8988T (cell line): ENCODE data around the gene CPLANE1.
"Not testable (repeated sequence)": the region's sequence is repeated elsewhere in the genome, so short reads cannot be mapped to it uniquely, and the experiment has no call there.

Source experiments
- DNase-seq: peaks from one replicate; pipeline ENCODE4 v3.0.0; 2011

The CPLANE1 gene

DNA sequence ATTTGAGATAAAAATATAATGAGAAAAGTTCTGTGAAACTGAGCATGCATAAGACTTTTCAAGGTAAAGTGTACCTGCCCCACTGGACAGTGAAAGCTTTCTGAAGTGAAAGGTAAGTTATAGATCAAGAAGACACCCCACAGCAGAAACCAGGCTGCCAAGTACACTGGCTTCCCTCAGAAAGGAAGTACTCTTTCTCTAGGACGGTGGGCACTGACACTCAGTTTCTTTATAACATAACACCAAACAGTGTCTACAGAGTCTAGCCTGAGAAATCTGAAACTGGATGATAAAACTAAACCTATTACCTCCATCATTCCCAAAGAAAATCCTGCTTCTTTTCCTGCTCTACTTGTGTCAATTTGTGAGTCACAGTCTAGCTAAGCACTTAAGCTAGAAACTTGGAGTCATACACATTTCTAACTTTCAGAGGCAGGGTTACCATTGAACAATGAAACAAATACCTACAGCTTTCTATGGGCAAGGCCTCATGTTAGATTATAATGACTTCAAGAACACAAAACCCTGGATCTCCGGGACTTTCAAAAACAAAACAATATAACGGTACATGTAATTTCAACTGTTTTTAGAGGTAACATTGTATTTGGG lies 136.7 kb downstream of the CPLANE1 start:
- DNase-seq: no peak

DNA sequence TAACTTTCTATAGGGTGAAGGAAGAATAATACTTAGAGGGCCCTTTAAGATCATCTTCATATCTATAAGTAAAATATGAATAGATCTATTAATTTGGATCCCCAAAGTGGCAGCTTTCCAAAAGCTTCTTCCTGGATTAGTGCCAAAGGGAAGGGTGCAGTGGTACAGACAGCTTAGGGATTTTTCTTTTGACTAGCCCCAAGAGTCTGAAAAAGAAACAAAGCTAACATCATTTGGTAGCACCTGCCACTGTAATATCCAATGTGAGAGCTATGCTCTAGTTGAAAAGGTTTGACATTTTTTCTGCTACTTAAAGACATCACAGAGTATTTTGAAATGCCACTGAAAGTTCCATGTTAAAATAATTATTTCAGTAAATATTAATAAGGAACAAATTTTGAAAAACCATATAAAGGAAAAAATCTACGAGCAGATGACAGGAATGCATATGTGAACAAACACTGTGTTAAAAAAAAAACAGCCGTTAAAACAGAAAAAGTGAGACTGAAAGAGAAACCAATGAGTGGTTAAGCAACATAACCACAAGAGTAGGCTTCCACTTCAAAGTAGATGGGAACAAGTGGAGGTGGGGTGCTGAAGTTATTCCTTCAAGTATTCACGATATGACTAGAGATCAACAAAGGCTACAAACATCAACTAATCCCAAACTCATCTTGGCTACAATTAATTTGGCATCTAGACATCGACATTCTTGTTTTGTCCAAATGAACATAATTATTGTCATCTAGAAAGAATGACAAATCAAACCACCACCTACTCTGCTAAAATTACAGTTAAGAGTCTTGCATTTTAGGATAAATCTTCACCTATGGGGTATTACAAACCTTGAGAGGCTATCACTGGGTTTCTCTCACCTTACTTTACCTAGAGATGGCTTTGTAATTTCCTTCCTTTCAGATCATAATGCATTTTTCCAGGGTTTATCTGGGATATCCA lies 137.5 kb downstream of the CPLANE1 start:
- DNase-seq: no peak

DNA sequence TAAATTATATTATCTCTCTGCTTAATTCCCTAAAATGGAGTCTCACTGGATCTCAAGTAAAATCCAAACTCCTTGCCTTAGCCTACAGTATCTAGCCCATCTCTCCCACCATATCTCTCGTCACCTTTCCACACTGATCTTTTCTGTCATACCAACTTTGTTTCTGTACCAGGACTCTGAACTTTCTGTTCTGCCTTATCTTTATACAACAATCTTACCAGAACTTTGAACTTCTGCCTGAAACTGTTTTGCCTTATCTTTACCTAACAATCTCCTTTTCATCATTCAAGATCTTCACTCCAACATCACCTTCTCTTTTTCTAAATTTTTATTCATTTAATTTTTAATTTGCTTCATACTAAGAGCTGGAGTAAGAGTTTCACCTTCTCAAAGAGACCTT lies 139.0 kb downstream of the CPLANE1 start:
- DNase-seq: no peak

DNA sequence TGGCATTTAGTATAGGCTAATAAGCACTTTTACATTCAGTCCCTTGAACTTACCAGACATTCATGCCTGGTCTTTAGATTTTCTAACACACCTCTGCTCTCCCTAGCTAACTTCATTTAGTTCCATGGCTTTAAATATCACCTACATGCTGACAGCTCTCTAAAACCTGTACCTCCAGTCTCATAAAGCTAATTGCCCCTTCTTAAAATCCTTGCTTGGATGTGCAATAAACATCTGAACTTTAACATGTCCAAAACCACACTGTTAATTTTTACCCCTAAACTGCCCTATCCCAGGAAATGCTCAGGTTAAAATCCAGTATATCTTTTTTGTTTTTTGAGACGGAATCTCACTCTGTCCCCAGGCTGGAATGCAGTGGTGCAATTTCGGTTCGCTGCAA lies 139.8 kb downstream of the CPLANE1 start:
- no peak for DNase-seq

DNA sequence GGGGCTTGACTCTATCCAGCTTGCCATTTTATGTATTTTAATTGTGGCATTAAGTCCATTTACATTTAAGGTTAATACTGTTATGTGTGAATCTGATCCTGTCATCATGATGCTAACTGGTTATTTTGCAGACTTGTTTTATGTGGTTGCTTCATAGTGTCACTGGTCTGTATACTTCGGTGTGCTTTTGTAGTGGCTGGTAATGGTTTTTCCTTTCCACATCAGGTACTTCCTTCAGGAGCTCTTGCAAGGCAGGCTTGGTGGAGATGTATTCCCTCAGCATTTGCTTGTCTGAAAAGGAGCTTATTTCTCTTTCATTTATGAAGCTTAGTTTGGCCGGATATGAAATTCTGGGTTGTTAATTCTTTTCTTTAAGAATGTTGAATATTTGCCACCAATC lies 145.9 kb downstream of the CPLANE1 start:
- DNase-seq: no peak

DNA sequence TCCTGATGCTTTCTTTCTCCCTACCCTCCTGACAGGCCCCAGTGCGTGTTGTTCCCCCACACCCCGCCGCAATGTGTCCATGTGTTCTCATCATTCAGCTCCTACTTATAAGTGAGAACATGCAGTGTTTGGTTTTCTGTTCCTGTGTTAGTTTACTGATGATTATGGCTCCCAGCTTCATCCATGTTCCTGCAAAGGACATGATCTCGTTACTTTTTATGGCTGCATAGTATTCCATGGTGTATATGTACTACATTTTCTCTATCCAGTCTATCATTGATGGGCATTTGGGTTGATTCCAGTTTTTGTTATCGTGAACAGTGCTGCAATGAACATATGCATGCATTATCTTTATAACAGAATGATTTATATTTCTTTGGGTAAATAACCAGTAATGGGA lies 149.9 kb downstream of the CPLANE1 start:
- DNase-seq: not testable (repeated sequence)

DNA sequence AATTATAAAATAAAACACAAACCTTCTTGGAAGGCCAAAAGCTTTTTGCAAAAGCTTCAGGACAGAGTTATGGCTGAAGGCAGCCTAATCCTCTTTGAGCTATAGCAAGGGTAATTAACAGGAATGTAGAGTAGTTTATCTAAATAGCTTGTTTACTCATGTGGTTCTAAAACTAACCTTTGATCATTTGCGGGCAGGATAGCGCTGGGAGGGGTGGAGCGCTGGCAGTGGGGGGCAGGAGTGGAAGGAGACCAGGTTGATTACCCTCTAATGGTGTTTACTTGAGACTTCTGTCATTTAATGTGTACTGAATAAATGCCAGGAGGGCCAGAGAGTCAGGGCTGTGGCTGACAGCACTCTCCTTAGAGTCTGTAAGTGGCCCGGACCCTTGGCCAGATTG lies 155.4 kb downstream of the CPLANE1 start:
- not testable (repeated sequence) for DNase-seq

DNA sequence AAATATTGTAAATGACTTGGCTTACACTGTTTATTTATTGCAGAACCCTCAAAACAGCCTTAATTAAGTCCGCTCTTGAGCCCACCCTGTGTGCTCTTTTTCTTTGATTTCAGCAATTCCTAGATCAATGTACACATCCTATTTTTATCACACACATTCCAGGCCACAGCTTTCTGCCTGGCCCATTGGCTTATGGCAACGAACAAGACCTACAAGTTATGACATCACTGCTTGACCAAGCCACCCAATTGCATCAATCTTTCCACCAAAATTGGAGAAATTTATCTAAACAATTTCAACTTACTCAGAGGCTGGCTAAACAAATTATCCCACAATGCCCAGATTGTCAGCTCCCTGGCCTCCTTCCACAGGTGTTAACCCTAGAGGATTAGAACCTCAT lies 158.4 kb downstream of the CPLANE1 start:
- DNase-seq: no peak

DNA sequence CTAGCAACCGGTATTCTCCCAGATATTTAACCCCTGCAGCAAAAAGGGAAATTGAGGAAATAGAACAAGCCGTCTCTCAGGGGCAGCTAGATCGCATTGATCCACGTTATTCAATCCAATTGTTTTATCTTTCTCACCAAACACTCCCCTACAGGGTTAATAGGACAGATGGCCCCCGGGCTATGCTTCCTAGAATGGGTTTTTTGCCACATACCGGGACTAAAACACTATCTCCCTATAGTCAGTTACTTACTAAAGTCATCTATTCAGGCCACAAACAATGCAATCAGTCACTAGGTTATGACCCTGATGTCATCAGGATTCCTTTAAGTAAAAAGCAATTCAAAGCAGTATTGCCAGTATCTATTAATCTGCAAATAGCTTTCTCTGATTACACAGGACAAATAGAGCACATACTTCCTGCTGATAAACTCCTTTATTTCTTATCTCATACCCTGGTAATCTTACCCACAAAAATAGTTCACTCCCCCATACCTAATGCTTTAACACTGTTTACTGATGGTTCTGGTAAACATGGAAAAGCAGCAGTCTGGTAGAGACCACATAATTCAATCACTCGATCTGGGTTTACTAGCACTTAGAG lies 159.0 kb downstream of the CPLANE1 start:
- DNase-seq: no peak

DNA sequence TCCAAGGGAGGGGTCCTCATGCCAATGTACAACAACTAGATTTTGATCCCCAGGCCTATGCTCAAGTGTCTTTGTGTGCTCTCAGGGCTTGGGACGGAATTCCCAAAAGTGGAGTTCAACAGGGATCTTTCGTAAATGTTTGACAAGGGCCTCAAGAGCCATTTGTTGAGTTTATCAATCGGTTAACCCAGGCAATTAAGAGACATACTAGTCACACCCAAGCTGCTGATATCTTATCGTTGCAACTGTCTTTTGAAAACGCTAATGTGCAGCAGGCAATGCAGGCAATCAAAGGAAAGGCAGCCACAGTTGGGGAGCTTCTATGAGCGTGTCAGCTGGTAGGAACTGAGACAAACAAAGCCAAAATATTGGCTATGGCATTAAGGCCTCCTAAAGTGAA lies 161.2 kb downstream of the CPLANE1 start:
- no peak for DNase-seq

DNA sequence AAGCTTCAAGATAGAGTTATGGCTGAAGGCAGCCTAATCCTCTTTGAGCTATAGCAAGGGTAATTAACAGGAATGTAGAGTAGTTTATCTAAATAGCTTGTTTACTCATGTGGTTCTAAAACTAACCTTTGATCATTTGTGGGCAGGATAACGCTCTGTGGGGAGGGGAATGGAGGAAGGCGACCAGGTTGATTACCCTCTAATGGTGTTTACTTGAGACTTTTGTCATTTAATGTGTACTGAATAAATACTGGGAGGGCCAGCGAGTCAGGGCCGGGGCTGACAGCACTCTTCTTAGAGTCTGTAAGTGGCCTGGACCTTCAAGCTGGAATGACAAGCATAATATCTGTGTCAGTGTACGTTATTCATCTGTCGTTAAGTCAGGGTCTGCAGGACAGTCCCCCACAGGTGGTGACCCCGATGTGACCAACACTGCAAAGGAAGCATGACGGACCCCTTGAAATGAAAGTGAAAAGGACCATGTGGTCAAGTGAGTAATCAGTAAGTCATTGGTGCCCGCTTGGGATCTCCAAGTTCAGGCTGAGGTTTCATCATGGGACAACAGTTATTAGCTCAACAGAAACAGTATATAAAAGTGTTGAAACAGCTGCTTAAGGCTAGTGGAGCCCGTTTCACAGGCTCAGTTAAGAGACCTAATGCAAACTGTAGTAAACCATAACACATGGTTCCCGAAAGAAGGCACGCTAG lies 162.6 kb downstream of the CPLANE1 start:
- DNase-seq: no peak

DNA sequence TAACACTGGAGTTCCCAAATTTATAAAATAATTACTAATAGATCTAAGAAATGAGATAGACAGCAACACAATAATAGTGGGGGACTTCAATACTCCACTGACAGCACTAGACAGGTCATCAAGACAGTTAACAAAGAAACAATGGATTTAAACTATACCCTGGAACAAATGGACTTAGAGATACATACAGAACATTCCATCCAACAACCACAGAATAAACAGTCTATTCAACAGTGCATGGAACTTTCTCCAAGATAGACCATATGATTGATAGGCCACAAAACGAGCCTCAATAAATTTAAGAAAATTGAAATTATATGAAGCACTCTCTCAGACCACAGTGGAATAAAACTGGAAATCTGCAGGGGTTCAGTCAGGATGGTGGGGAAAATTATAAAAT lies 163.2 kb downstream of the CPLANE1 start:
- DNase-seq: not testable (repeated sequence)

DNA sequence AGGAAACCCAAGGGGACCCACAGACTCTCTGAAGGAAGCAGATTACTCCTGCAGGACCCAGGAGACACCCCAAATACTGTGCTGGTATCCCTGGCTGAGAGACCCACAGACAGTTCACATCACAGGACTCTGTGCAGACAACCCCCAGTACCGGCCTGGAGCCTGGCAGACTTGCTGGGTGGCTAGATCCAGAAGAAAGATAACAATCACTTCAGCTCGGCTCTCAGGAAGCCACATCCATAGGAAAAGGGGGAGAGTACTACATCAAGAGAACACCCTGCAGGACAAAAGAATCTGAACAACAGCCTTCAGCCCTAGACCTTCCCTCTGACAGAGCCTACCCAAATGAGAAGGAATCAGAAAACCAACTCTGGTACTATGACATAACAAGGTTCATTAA lies 166.2 kb downstream of the CPLANE1 start:
- DNase-seq: not testable (repeated sequence)

DNA sequence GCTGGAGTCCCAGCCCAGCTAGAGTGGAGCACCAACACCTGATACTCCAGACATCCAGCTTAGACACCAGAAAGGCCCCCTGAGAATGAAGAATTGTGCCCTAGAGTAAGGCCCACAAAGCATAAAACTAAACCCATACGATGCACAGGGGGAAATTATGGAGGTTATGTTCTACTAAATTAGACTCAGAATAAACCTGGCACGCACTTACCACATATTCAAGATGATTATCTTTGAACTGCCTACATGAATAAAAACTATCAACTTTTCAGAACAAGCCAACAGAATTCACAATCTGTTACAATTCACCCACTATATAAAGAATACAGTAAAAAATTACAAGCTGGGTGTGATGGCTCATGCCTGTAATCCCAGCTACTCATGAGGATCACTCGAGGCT lies 168.5 kb downstream of the CPLANE1 start:
- DNase-seq: no peak

DNA sequence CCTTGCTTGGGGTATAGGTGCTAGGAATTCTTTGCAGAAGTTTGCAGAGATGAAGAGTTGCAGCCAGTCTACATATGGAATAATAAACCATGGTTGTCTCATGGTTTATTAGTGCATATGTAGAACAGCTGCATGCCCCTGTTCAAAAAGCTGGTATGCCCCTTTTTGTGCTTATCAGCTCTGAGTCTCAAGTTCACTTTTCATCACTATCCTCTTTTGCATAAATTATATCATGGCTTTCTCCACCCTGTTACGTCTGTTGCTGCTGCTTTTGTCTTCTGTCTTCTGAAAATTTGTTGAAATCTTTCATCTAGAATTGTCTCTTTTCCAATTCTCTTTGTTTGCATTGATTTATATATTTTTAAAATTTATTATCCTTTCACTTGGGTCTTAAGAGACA lies 172.0 kb downstream of the CPLANE1 start:
- DNase-seq: no peak

DNA sequence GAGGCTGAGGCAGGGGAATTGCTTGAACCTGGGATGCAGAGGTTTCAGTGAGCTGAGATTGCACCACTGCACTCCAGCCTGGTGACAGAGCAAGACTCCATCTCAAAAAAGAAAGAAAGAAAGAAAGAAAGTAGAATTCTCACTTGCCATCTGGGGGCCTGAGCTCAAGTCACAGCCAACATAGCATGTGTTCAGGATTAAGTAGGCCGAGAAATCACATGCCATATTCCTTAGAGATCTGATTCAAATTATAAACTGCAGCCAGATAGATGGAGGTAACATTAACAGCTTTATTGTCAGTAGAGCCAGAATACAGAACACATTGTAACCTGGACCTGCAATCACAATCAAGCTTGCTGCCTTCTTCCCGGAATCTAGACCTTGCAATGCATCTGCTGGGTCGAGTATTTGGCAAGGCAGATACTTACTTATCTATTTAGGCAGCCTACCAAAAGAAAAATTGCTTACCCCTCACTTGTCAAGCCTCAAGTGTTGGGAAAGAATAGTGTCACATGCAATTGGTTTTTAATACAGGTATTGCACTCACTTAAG lies 173.7 kb downstream of the CPLANE1 start:
- no peak for DNase-seq

DNA sequence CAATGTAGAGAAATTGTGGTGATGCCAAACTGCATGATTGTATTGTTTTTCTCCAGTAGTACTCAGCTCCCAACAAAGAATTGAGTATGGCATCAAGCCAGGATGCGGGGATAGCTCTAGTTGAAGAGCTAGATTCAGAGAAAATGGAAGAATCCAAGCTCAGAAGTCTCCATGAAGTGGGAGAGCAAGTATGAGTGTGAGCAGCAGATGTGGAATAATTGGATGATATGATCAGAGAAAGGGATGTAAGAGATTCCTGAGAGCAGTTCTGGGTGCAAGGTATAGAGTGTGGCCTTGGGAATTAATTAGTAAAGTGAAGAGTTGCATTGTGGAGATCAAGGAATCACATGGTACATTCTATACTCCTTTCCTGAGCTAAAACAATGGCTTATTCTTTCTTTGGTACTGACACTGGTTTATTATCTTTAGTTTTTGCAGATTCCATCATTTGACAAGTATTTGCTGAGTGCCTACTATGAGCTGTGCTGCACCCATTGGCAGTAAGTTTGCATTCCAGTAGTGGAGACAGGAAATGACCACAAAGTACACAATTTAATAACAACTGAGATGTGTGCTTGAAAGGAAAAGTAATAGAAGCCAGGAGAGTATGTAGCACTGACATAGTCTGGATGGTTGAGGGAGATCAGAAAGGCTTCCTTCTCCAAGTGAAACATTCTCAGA lies 177.1 kb downstream of the CPLANE1 start:
- no peak for DNase-seq

DNA sequence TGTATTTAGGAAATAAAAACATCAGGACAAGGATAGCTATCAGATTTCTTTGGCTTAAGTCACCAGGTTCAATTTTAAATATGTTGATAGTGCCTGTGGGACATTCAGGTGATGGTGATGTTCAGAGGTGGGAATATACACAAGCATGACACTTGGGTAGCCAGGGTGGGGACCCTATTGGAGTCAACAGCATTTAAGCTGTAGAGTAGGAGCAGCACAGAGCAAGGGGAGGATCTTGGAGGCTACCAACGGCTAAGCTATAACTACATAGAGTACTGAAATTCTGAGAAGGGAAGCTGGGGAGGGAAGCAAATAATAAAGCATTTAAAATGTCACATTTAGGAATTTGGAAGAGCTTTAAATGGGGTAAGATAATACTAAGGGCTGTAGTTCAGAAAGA lies 177.7 kb downstream of the CPLANE1 start:
- no peak for DNase-seq

DNA sequence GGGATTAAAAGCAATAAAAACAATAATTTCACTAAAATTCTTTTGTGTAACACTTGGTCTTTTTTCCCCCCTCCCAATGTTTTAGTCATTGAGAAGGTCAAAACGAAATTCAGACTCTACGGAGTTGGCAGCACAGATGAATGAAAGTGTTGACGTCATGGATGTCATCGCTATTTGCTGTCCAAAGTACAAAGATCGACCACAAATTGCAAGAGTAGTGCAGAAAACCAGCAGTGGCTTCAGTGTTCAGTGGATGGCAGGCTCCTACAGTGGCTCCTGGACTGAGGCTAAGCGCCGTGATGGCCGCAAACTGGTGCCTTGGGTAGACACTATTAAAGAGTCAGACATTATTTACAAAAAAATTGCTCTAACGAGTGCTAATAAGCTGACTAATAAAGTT lies 184.7 kb downstream of the CPLANE1 start:
- DNase-seq: no peak

DNA sequence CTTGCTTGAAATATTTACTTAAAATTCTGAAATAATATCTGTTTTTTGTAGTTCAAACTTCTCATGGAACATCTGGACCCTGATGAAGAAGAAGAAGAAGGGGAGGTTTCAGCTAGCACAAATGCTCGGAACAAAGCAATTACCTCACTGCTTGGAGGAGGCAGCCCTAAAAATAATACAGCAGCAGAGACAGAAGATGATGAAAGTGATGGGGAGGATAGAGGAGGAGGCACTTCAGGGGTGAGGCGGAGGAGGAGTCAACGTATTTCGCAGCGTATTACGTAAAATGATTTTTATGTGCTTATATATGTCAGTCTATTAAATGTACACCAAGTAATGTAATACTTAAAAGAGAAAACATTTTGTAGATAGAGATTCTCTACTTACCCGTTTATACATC lies 185.4 kb downstream of the CPLANE1 start:
- DNase-seq: no peak

DNA sequence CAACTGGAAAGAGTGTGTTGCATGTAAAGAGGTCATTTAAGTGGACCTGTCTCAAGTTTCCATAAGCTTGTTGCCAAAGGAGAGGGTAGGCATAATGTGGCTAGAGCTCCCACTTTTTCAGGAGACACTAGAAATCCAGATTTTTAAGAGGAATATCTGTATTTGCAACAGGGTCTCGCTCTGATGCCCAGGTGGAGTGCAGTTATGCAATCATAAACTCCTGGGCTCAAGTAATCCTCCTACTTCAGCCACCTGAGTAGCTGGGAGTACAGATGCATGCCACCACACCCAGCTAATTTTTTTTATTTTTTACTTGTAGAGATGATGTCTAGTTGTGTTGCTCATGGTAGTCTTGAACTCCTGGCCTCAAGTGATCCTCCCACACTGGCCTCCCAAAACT lies 189.1 kb downstream of the CPLANE1 start:
- no peak for DNase-seq

DNA sequence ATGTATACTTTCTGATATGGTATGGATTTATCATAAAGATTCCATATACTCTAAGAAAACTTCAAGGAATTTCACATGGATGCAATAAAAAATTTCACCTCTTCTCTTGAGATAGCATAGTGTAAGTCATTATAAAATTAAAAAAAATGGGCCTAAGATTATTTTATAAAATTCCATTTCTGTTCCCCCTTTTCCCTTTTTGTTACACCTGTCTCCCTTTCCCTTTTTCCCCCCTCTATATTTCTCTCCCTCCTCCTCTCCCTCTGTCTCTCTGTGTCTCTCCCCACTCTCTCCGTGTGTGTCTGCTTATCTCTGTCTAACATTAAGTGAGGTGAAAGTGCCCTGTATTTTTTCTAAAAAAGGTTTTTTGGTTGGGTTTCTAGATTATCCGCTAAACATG lies 192.4 kb downstream of the CPLANE1 start:
- no peak for DNase-seq
